Esophagus (tissue), 2 donors: ENCODE results near the gene ATP9A. TPM values are rescaled to one million over a fixed set of nuclear protein-coding genes. Genes with fewer than 3 reads are reported as not detected.
A peak's percentile ranks its signal among the peaks of the same experiment; 100 is the strongest.
"Not testable (repeated sequence)": the region's sequence is repeated elsewhere in the genome, so short reads cannot be mapped to it uniquely, and the experiment has no call there.

Experiments used
- H3K27ac ChIP-seq, 2 donors: one replicate each; pipeline ENCODE4 v1.5.1; 2013; ENCODE audit warnings: low read depth in 2 of 2, mild to moderate bottlenecking in 2 of 2, inconsistent platforms in 1 of 2, low read length in 1 of 2, moderate library complexity in 1 of 2
- H3K27me3 ChIP-seq, 2 donors: one replicate each; pipeline ENCODE4 v1.6.1; 2013; ENCODE audit warnings: low read length in 2 of 2, control low read depth in 1 of 2, mild to moderate bottlenecking in 1 of 2; ENCODE audit not compliant: insufficient read depth in 2 of 2, control insufficient read depth in 1 of 2
- H3K36me3 ChIP-seq, 2 donors: one replicate each; pipeline ENCODE4 v1.6.1; 2013; ENCODE audit warnings: low read length in 1 of 2; ENCODE audit not compliant: control insufficient read depth in 2 of 2, insufficient read depth in 2 of 2
- H3K4me1 ChIP-seq, 2 donors: one replicate each; pipeline ENCODE4 v1.6.1; 2013; ENCODE audit warnings: low read length in 1 of 2; ENCODE audit not compliant: control insufficient read depth in 2 of 2, insufficient read depth in 2 of 2
- H3K4me3 ChIP-seq, 2 donors: one replicate each; pipeline ENCODE4 v1.5.1; 2013; ENCODE audit warnings: low read length in 2 of 2, mild to moderate bottlenecking in 2 of 2, low read depth in 1 of 2, moderate library complexity in 1 of 2
- H3K9me3 ChIP-seq, 2 donors: one replicate each; pipeline ENCODE4 v1.6.1; 2013; ENCODE audit warnings: mild to moderate bottlenecking in 2 of 2, low read depth in 1 of 2, low read length in 1 of 2, moderate library complexity in 1 of 2; ENCODE audit not compliant: control insufficient read depth in 2 of 2, insufficient read depth in 1 of 2
- WGBS, 2 donors: extraction: QIAGEN DNeasy Blood & Tissue Kit; methylation state at CpG; one replicate each; pipeline ENCODE4 v1.1.7; 2013; 5-methylcytosine and 5-hydroxymethylcytosine counted together
- polyA plus RNA-seq, 2 donors: library from polyadenylated mRNA; stranded (reverse); fragments of 200-250 nt; gene quantifications; one replicate each; pipeline ENCODE4 v1.2.3, GENCODE V29; 2013
- donor health status: healthy with polysubstance abuse.
- donor health status: Bipolar disorder and iron deficiency.

The ATP9A gene
- polyA plus RNA-seq, 2 donors = 5.0 to 7.5 TPM

DNA sequence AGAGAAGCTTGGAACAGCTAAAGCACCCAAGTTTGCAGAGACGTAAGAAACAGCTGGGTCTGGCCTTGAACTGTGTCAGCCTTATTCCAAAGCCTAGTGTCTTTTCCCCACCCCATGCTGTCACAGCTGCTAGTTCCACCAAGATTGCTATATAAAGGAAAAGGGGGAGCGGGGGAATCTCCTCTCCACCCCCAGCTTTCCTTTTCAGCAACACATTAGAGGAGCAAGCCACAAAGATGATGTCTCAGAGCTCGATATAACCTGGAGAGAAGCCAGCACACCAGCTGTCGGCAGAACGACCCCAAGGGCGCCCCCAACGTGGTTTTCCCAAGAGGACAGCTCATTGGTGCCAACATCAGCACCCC lies 36.5 kb downstream of the ATP9A start:
- Histone ChIP-seq H3K27me3 (no peaks in the 10 kb centered on the region), H3K36me3 (no peaks in the 10 kb centered on the region), H3K4me3 (no peak overlapping the region), H3K4me1 (peaks cover 0 to 10% of the 10 kb centered on the region in 2 donors), H3K9me3 (no peaks in the 10 kb centered on the region), H3K27ac (peak overlapping the region; percentile 34 to 60)
- WGBS, 2 donors = 27 to 33% methylated on average over 7 of the region's 7 CpGs

DNA sequence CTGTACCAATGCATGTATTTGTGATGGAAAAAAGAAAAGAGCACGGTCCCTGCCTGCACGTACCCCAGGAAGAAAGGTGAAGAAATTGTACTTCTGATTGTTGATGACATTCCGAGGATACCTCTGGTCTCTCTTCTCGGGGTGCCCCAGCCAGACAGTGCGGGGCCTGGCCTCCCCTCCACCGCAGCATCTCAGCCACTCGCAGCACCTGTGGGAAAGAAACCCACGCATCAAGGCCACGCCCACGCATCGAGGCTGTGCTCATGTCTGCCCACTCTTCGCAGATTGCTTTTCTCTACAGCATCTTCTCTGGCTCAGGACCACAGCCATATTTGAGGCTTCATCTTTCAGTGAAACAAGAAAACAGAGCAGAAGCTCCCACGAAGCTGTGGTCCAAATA lies 38.4 kb downstream of the ATP9A start:
- Histone ChIP-seq H3K4me1 (peaks cover 0 to 5% of the 10 kb centered on the region in 2 donors), H3K4me3 (no peak overlapping the region), H3K36me3 (no peaks in the 10 kb centered on the region), H3K27me3 (no peaks in the 10 kb centered on the region), H3K27ac (no peak overlapping the region), H3K9me3 (no peaks in the 10 kb centered on the region)
- 88 to 89% methylated on average over 13 of the region's 13 CpGs for WGBS, 2 donors

DNA sequence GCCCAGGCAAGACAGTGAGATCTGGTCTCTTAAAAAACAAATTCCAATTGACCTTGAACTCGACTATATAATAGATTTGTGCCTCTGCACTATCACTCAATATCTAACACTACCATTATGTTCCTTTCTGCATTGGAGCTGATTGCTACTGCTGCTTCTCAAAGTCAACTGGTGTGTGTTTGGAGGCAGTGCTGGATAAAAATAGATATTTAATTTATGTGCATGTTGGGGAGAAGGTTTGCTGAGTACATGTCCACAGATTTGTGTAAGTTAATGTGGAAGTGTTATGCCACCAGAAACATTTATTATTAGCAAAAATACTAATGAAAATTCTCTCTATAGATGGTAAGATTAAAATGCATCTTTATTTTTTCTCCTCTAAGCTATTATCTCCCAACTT lies 39.5 kb downstream of the ATP9A start:
- 78 to 85% methylated on average over 1 of the region's 1 CpG for WGBS, 2 donors
- peaks cover 0 to 5% of the 10 kb centered on the region in 2 donors for H3K4me1 ChIP-seq
- H3K4me3 ChIP-seq = no peak overlapping the region
- H3K27me3 ChIP-seq = no peaks in the 10 kb centered on the region
- no peak overlapping the region for H3K27ac ChIP-seq
- H3K36me3 ChIP-seq = no peaks in the 10 kb centered on the region
- no peaks in the 10 kb centered on the region for H3K9me3 ChIP-seq

DNA sequence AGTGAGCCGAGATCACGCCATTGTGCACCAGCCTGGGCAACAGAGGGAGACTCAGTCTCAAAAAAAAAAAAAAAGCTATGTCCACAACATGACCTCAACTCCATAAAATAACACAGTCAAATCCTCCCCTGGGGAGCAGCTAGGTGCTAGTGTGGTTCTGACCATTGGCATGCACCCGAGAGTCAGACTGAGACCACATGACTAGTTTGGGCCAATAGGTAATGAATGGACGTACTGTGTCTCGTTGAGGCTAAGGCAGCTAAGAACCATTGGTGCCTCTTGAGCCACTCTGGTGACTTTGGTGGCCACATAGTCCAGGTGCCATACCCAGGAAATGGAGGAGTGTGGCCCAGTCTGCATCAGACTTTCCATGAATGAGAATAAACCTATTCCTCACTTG lies 40.3 kb downstream of the ATP9A start:
- 93 to 96% methylated on average over 5 of the region's 5 CpGs for WGBS, 2 donors

DNA sequence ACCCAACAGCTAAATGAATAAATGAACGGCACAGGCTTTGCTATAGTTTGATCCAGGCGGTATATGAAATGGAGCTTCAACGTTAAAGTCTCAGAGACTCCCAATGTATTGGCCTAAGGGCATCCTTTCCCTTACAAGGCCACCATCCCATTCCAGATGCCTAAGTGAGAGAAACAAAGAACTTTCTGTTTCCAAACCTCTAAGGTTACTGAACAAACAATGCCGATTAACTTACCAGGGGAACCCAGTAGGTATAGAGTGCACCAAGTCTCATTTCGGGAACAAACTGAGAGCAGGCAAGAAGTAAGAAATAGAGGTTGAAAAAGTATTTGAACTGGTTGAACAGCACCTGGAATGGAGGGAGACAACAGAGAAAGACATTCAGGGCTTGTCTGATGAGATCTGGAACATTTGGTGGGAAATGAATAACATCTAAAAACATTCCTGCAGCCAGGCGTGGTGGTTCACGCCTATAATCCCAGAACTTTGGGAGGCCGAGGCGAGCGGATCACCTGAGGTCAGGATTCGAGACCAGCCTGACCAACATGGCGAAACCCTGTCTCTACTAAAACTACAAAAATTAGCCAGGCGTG lies 42.5 kb downstream of the ATP9A start:
- H3K9me3 ChIP-seq = no peaks in the 10 kb centered on the region
- H3K4me3 ChIP-seq = no peak overlapping the region
- no peaks in the 10 kb centered on the region for H3K4me1 ChIP-seq
- no peaks in the 10 kb centered on the region for H3K36me3 ChIP-seq
- 88 to 89% methylated on average over 13 of the region's 13 CpGs for WGBS, 2 donors
- H3K27ac ChIP-seq = no peak overlapping the region
- H3K27me3 ChIP-seq = no peaks in the 10 kb centered on the region

More for the DNA sequence above, 40.3 kb downstream of the ATP9A start:
- no peaks in the 10 kb centered on the region for H3K36me3 ChIP-seq
- no peak overlapping the region for H3K4me3 ChIP-seq
- H3K4me1 ChIP-seq = peaks cover 0 to 5% of the 10 kb centered on the region in 2 donors
- no peak overlapping the region for H3K27ac ChIP-seq
- no peaks in the 10 kb centered on the region for H3K9me3 ChIP-seq
- H3K27me3 ChIP-seq = no peaks in the 10 kb centered on the region

DNA sequence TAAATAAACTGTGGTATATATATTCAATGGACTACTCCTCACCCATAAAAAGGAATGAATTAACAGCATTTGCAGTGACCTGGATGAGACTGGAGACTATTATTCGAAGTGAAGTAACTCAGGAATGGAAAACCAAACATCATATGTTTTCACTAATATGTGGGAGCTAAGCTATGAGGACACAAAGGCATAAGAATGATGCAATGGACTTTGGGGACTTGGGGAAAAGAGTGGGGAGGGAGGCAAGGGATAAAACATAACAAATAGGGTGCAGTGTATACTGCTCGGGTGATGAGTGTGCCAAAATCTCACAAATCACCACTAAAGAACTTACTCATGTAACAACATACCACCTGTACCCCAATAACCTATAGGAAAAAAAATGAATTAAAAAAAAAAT lies 45.2 kb downstream of the ATP9A start:
- H3K4me1 ChIP-seq, H3K9me3 ChIP-seq, H3K36me3 ChIP-seq, H3K27ac ChIP-seq, H3K27me3 ChIP-seq, H3K4me3 ChIP-seq: not testable (repeated sequence)
- 91 to 93% methylated on average over 2 of the region's 2 CpGs for WGBS, 2 donors

DNA sequence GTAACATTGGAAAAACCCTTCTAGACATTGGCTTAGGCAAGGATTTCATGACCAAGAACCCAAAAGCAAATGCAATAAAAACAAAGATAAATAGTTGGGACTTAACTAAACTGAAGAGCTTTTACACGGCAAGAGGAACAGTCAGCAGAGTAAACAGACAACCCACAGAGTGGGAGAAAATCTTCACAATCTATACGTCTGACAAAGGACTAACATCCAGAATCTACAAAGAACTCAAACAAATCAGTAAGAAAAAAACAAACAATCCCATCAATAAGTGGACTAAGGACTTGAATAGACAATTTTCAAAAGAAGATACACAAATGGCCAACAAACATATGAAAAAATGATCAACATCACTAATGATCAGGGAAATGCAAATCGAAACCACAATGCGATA lies 45.9 kb downstream of the ATP9A start:
- H3K4me3 ChIP-seq, H3K36me3 ChIP-seq, H3K27me3 ChIP-seq, H3K27ac ChIP-seq, H3K9me3 ChIP-seq, H3K4me1 ChIP-seq: not testable (repeated sequence)
- WGBS, 2 donors = 87 to 92% methylated on average over 4 of the region's 4 CpGs

DNA sequence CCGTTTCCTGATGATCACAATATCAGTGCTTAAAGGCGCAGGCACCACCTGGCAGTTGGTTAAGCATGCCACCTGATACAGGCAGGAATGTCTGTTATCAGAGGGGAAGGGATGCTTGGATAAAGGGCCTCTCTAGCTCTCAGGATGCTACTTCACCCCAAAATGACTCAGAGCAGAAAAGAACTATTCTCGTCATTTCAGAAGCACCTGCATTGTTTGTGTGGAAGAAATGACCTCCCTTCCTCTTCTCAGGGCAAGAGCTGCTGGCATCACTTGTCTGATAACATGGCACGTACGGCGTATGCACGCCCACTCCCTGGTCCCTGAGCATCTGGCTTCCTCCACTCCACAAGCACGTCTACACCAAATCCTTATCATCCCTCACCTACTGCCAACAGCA lies 47.3 kb downstream of the ATP9A start:
- Histone ChIP-seq H3K4me3 (no peak overlapping the region), H3K27ac (no peak overlapping the region), H3K4me1 (no peaks in the 10 kb centered on the region), H3K27me3 (no peaks in the 10 kb centered on the region), H3K9me3 (no peaks in the 10 kb centered on the region), H3K36me3 (no peaks in the 10 kb centered on the region)
- WGBS, 2 donors = 84 to 86% methylated on average over 8 of the region's 8 CpGs

DNA sequence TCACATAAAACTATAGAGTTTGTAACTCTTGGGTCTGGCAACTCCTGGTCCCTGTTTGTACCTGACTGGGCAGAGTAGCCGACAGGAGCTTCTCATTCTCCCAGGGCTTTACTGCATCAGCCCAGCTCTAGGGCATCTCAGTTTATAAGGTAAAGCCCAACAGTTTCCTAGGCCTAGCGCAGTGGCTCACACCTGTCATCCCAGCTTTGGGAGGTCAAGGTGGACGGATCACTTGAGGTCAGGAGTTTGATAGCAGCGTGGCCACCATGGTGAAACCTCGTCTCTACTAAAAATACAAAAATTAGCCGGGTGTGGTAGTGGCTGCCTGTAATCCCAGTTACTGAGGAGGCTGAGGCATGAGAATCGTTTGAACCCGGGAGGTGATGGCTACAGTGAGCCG lies 47.8 kb downstream of the ATP9A start:
- 93 to 94% methylated on average over 9 of the region's 9 CpGs for WGBS, 2 donors
- Histone ChIP-seq H3K4me3 (no peak overlapping the region), H3K4me1 (no peaks in the 10 kb centered on the region), H3K27me3 (no peaks in the 10 kb centered on the region), H3K27ac (no peak overlapping the region), H3K36me3 (no peaks in the 10 kb centered on the region), H3K9me3 (no peaks in the 10 kb centered on the region)

DNA sequence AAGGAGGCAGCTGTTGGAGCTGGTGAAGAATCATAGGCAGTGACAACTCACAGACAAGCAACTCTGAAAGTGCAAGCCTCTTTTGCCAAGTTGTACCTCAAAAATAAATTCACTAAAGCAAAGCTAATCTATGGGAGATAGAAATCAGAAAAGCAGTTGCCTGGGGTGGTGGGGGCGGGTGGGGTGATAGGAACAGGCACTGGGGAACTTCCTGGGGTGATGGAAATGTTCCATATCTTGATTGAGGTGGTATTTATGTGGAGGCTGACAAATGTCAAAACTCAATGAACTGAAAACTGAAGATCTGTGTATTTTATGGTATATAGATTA lies 52.4 kb downstream of the ATP9A start:
- 81 to 89% methylated on average over 1 of the region's 1 CpG for WGBS, 2 donors
- no peaks in the 10 kb centered on the region for H3K27me3 ChIP-seq
- H3K27ac ChIP-seq = no peak overlapping the region
- no peak overlapping the region for H3K4me3 ChIP-seq
- H3K36me3 ChIP-seq = peaks cover 0 to 4% of the 10 kb centered on the region in 2 donors
- no peaks in the 10 kb centered on the region for H3K4me1 ChIP-seq
- no peaks in the 10 kb centered on the region for H3K9me3 ChIP-seq
